ENCODE results near the gene PCDHA10.

Gene PCDHA10

GRCh38 chr5:140882591-140882899 lies 26.8 kb downstream of the PCDHA10 start:
- no peak for DNase-seq (ENCODE audit: low read depth in 2 of 2)

- no peak for DNase-seq (ENCODE audit: low read depth in 2 of 2)
Observed at GRCh38 chr5:140883373-140883772, 27.7 kb downstream of the PCDHA10 start.

- DNase-seq (ENCODE audit: low read depth in 2 of 2): no peak
Observed at GRCh38 chr5:140883927-140884697, 28.4 kb downstream of the PCDHA10 start.

DNA sequence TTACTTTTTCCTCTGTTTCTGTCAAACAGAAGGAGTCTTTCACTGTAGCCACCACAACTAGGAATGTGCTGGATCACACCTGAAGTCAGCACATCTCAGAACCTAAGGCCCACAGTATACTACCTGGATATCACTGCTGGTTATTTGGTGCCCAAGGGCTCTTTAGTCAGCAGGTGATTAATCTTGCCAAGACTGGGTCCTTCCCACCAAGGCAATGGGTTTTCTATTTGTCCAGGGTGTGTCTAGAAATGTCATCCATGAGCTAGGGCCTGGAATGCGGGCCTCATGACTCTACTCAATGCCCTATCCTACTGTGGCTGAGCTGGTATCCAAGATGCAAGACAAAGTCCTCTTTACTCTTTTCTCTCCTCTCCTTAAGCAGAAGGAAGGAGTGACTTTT lies 60.6 kb downstream of the PCDHA10 start:
- no peak for DNase-seq (ENCODE audit: low read depth in 2 of 2)
